CD4-positive, CD25-positive, alpha-beta regulatory T cell (primary cell): ENCODE measurements around the gene UBN1. TPM values are rescaled to one million over a fixed set of nuclear protein-coding genes. Genes with fewer than 3 reads are reported as not detected.

Experiments
- ATAC-seq, 2 donors: fragments of 150-1000 bp; cut with Tn5 transposase; one replicate each; pipeline ENCODE4 v1.10.0; 2021; ENCODE audit warnings: low read depth in 2 of 2, moderate number of reproducible peaks in 2 of 2, moderate library complexity in 1 of 2
- DNase-seq, 3 donors: peaks; one replicate each; pipeline versions ENCODE4 v3.0.0 to v3.0.0-alpha.2; 2012 to 2022; ENCODE audit warnings: mixed read lengths in 1 of 3
- H3K27ac ChIP-seq: one replicate; pipeline ENCODE4 v1.7.0; 2013; ENCODE audit warnings: mild to moderate bottlenecking, low read length; ENCODE audit not compliant: insufficient read depth, poor library complexity, severe bottlenecking
- H3K27me3 ChIP-seq: one replicate; pipeline ENCODE4 v1.7.0; 2013; ENCODE audit warnings: low read length; ENCODE audit not compliant: control insufficient read depth, insufficient read depth
- H3K36me3 ChIP-seq: one replicate; pipeline ENCODE4 v1.7.0; 2013; ENCODE audit warnings: mild to moderate bottlenecking, low read length, moderate library complexity; ENCODE audit not compliant: control insufficient read depth, insufficient read depth
- H3K4me1 ChIP-seq: 2 replicates; pipeline ENCODE4 v1.7.0; 2013; ENCODE audit warnings: mild to moderate bottlenecking, low read length; ENCODE audit not compliant: insufficient read depth, control insufficient read depth, poor library complexity, severe bottlenecking
- H3K4me3 ChIP-seq: one replicate; pipeline ENCODE4 v1.7.0; 2013; ENCODE audit warnings: low read depth, mild to moderate bottlenecking, low read length, moderate library complexity
- H3K9me3 ChIP-seq, 2 experiments: 1 replicate in 1 of 2; 2 replicates in 1 of 2; pipeline ENCODE4 v1.7.0; 2013; ENCODE audit warnings: low read length in 2 of 2, mild to moderate bottlenecking in 1 of 2, moderate library complexity in 1 of 2; ENCODE audit not compliant: control insufficient read depth in 2 of 2
- H3K27ac Mint-ChIP-seq, 3 donors: one replicate each; pipeline ENCODE4 v1.8.0; 2020 to 2022; ENCODE audit warnings: mild to moderate bottlenecking in 3 of 3, mixed read lengths in 3 of 3, moderate library complexity in 2 of 3
- H3K27me3 Mint-ChIP-seq: one replicate; pipeline ENCODE4 v1.8.0; 2022; ENCODE audit warnings: mild to moderate bottlenecking, mixed read lengths
- H3K36me3 Mint-ChIP-seq: one replicate; pipeline ENCODE4 v1.8.0; 2020; ENCODE audit warnings: mixed read lengths
- H3K4me1 Mint-ChIP-seq, 4 donors: one replicate each; pipeline ENCODE4 v1.8.0; 2020 to 2022; ENCODE audit warnings: mixed read lengths in 4 of 4, mild to moderate bottlenecking in 1 of 4
- H3K4me3 Mint-ChIP-seq, 4 donors: one replicate each; pipeline ENCODE4 v1.8.0; 2020 to 2022; ENCODE audit warnings: mild to moderate bottlenecking in 4 of 4, mixed read lengths in 4 of 4, moderate library complexity in 3 of 4
- H3K9me3 Mint-ChIP-seq, 7 donors: one replicate each; pipeline ENCODE4 v1.8.0; 2020 to 2022; ENCODE audit warnings: mixed read lengths in 7 of 7, mild to moderate bottlenecking in 3 of 7, moderate library complexity in 2 of 7
- polyA plus RNA-seq, 4 donors: library from polyadenylated mRNA; unstranded; fragments of 300-500 nt; fragmentation: Illumina TruSeq; gene quantifications; one replicate each; pipeline ENCODE4 v1.2.3, GENCODE V29; 2021
- total RNA-seq: library from RNA; stranded (reverse); gene quantifications from one replicate; pipeline ENCODE4 v1.2.3, GENCODE V29; 2022

The UBN1 gene
- total and polyA plus RNA-seq, 5 donors from 2014 or later, result 10.8 to 65.3 (median 11.4) TPM

- DNase-seq (no peak), ATAC-seq (no peak)
- Histone ChIP-seq H3K27ac (no peak overlapping the region), H3K4me1 (no peaks in the 10 kb centered on the region), H3K27me3 (no peaks in the 10 kb centered on the region), H3K4me3 (no peak overlapping the region), H3K36me3 (peaks cover 4% of the 10 kb centered on the region), H3K9me3 (no peaks in the 10 kb centered on the region)
- no peaks in the 10 kb centered on the region for H3K9me3 Mint-ChIP-seq
- peaks cover 0 to 2% (median 0%) of the 10 kb centered on the region in 4 donors for H3K4me1 Mint-ChIP-seq
- no peak overlapping the region for H3K27ac Mint-ChIP-seq
- no peaks in the 10 kb centered on the region for H3K27me3 Mint-ChIP-seq
- H3K36me3 Mint-ChIP-seq, result peaks cover 14% of the 10 kb centered on the region
- H3K4me3 Mint-ChIP-seq, result no peak overlapping the region
Observed at GRCh38 chr16:4890026-4890425, 42.7 kb downstream of the UBN1 start.

GRCh38 chr16:4890686-4891085, 43.4 kb downstream of the UBN1 start:
- Histone ChIP-seq H3K9me3 (no peaks in the 10 kb centered on the region), H3K27ac (no peak overlapping the region), H3K27me3 (no peaks in the 10 kb centered on the region), H3K4me1 (no peaks in the 10 kb centered on the region), H3K36me3 (peaks cover 4% of the 10 kb centered on the region), H3K4me3 (no peak overlapping the region)
- peaks cover 0 to 2% (median 0%) of the 10 kb centered on the region in 4 donors for H3K4me1 Mint-ChIP-seq
- DNase-seq, result no peak
- no peak overlapping the region for H3K27ac Mint-ChIP-seq
- no peak overlapping the region for H3K4me3 Mint-ChIP-seq
- H3K27me3 Mint-ChIP-seq, result no peaks in the 10 kb centered on the region
- no peaks in the 10 kb centered on the region for H3K9me3 Mint-ChIP-seq
- peaks cover 10% of the 10 kb centered on the region for H3K36me3 Mint-ChIP-seq
- ATAC-seq, result no peak

GRCh38 chr16:4891097-4891885, 44.0 kb downstream of the UBN1 start:
- H3K27ac Mint-ChIP-seq, result no peak overlapping the region
- H3K9me3 ChIP-seq, result no peaks in the 10 kb centered on the region
- H3K27me3 ChIP-seq, result no peaks in the 10 kb centered on the region
- peaks cover 4% of the 10 kb centered on the region for H3K36me3 Mint-ChIP-seq
- H3K9me3 Mint-ChIP-seq, result no peaks in the 10 kb centered on the region
- ATAC-seq (no peak), DNase-seq (no peak)
- H3K27ac ChIP-seq, result no peak overlapping the region
- no peaks in the 10 kb centered on the region for H3K4me1 Mint-ChIP-seq
- H3K36me3 ChIP-seq, result peaks cover 1% of the 10 kb centered on the region
- H3K4me1 ChIP-seq, result no peaks in the 10 kb centered on the region
- no peak overlapping the region for H3K4me3 Mint-ChIP-seq
- no peak overlapping the region for H3K4me3 ChIP-seq
- no peaks in the 10 kb centered on the region for H3K27me3 Mint-ChIP-seq

GRCh38 chr16:4891886-4892216, 44.6 kb downstream of the UBN1 start:
- Mint-ChIP-seq H3K27me3 (no peaks in the 10 kb centered on the region), H3K27ac (no peak overlapping the region), H3K4me3 (no peak overlapping the region), H3K9me3 (no peaks in the 10 kb centered on the region), H3K4me1 (no peaks in the 10 kb centered on the region), H3K36me3 (peaks cover 2% of the 10 kb centered on the region)
- no peak overlapping the region for H3K27ac ChIP-seq
- no peaks in the 10 kb centered on the region for H3K27me3 ChIP-seq
- ATAC-seq (no peak), DNase-seq (no peak)
- no peaks in the 10 kb centered on the region for H3K4me1 ChIP-seq
- H3K4me3 ChIP-seq, result no peak overlapping the region
- H3K36me3 ChIP-seq, result no peaks in the 10 kb centered on the region
- no peaks in the 10 kb centered on the region for H3K9me3 ChIP-seq

- no peak for ATAC-seq
- no peak for DNase-seq
- Histone ChIP-seq H3K4me1 (no peaks in the 10 kb centered on the region), H3K27ac (no peak overlapping the region), H3K4me3 (no peak overlapping the region), H3K27me3 (no peaks in the 10 kb centered on the region), H3K36me3 (no peaks in the 10 kb centered on the region), H3K9me3 (no peaks in the 10 kb centered on the region)
- H3K27me3 Mint-ChIP-seq, result no peaks in the 10 kb centered on the region
- no peaks in the 10 kb centered on the region for H3K9me3 Mint-ChIP-seq
- no peak overlapping the region for H3K4me3 Mint-ChIP-seq
- no peak overlapping the region for H3K27ac Mint-ChIP-seq
- no peaks in the 10 kb centered on the region for H3K4me1 Mint-ChIP-seq
- no peaks in the 10 kb centered on the region for H3K36me3 Mint-ChIP-seq
Observed at GRCh38 chr16:4892361-4893102, 45.3 kb downstream of the UBN1 start.

GRCh38 chr16:4893103-4893862, 46.0 kb downstream of the UBN1 start:
- Histone ChIP-seq H3K9me3 (no peaks in the 10 kb centered on the region), H3K27ac (no peak overlapping the region), H3K27me3 (no peaks in the 10 kb centered on the region), H3K36me3 (no peaks in the 10 kb centered on the region), H3K4me3 (no peak overlapping the region), H3K4me1 (no peaks in the 10 kb centered on the region)
- Mint-ChIP-seq H3K4me3 (no peak overlapping the region), H3K4me1 (no peaks in the 10 kb centered on the region), H3K36me3 (no peaks in the 10 kb centered on the region), H3K27ac (no peak overlapping the region), H3K27me3 (no peaks in the 10 kb centered on the region), H3K9me3 (peaks cover 0 to under 1% (median 0%) of the 10 kb centered on the region in 7 donors)
- DNase-seq, result no peak
- no peak for ATAC-seq

- Mint-ChIP-seq H3K27ac (no peak overlapping the region), H3K4me1 (no peaks in the 10 kb centered on the region), H3K4me3 (no peak overlapping the region), H3K36me3 (no peaks in the 10 kb centered on the region), H3K27me3 (no peaks in the 10 kb centered on the region), H3K9me3 (peaks cover 0 to 2% (median 0%) of the 10 kb centered on the region in 7 donors)
- DNase-seq (no peak), ATAC-seq (no peak)
- H3K36me3 ChIP-seq, result no peaks in the 10 kb centered on the region
- no peaks in the 10 kb centered on the region for H3K27me3 ChIP-seq
- H3K9me3 ChIP-seq, result no peaks in the 10 kb centered on the region
- H3K4me1 ChIP-seq, result no peaks in the 10 kb centered on the region
- H3K27ac ChIP-seq, result no peak overlapping the region
- no peak overlapping the region for H3K4me3 ChIP-seq
Observed at GRCh38 chr16:4894276-4895150, 47.2 kb downstream of the UBN1 start.
